H1 (cell line): ENCODE results near the gene PHLPP1. TPM values are rescaled to one million over a fixed set of nuclear protein-coding genes. Genes with fewer than 3 reads are reported as not detected.
A peak's percentile ranks its signal among the peaks of the same experiment; 100 is the strongest.

Source experiments
- CTCF ChIA-PET: fragments of 300-600 bp; sonication (Branson Sonifier 250); formaldehyde crosslinking; loops from one replicate; lab custom pipeline; 2021; ENCODE audit not compliant: partially characterized antibody; lab: Charles Lee
- POLR2A ChIA-PET: fragments of 300-600 bp; sonication (Branson Sonifier 250); formaldehyde crosslinking; loops from one replicate; lab custom pipeline; 2021; ENCODE audit warnings: inconsistent platforms; ENCODE audit not compliant: partially characterized antibody; lab: Charles Lee
- DNase-seq, 2 experiments: peaks; one replicate each; pipeline versions ENCODE4 v3.0.0 to v3.0.0-alpha.2; 2010 to 2022; ENCODE audit warnings: low spot score in 2 of 2, low read depth in 1 of 2, mixed read lengths in 1 of 2
- FAIRE-seq: peaks from 2 replicates; lab custom pipeline; 2011; peaks lifted over from hg19 to GRCh38; lab: Jason Lieb, UNC
- H2AFZ ChIP-seq: 2 replicates; pipeline ENCODE4 v1.8.1; 2012; ENCODE audit warnings: low read length, inconsistent platforms
- H2AK5ac ChIP-seq: 2 replicates; pipeline ENCODE4 v1.6.1; 2013; ENCODE audit warnings: low read depth, low read length
- H2BK120ac ChIP-seq: replicated peaks from 2 replicates; pipeline ENCODE3; 2013; ENCODE audit warnings: low read depth, low read length, inconsistent platforms
- H2BK12ac ChIP-seq: 2 replicates; pipeline ENCODE4 v1.6.1; 2013; ENCODE audit warnings: low read depth, low read length
- H2BK15ac ChIP-seq: 2 replicates; pipeline ENCODE4 v1.6.1; 2013; ENCODE audit warnings: low read length
- H2BK20ac ChIP-seq: 2 replicates; pipeline ENCODE4 v1.6.1; 2013; ENCODE audit warnings: low read length
- H2BK5ac ChIP-seq: 2 replicates; pipeline ENCODE4 v1.6.1; 2013; ENCODE audit warnings: low read depth, low read length
- H3K14ac ChIP-seq: 2 replicates; pipeline ENCODE4 v1.6.1; 2013; ENCODE audit warnings: inconsistent platforms; ENCODE audit not compliant: insufficient read length
- H3K18ac ChIP-seq: 2 replicates; pipeline ENCODE4 v1.6.1; 2013; ENCODE audit warnings: low read length; ENCODE audit errors: extremely low read depth
- H3K23ac ChIP-seq: 2 replicates; pipeline ENCODE4 v1.6.1; 2013; ENCODE audit warnings: inconsistent platforms; ENCODE audit not compliant: insufficient read length
- H3K23me2 ChIP-seq: 2 replicates; pipeline ENCODE4 v1.6.1; 2013; ENCODE audit warnings: low read depth, low read length
- H3K27ac ChIP-seq: 2 replicates; pipeline ENCODE4 v1.6.1; 2011; ENCODE audit warnings: low read depth, low read length, inconsistent platforms
- H3K27me3 ChIP-seq, 4 experiments: replicated peaks in 1 of 4; 1 replicate in 1 of 4; 2 replicates in 3 of 4; pipeline versions ENCODE4 v1.6.1 to v1.8.1; 2011 to 2013; ENCODE audit warnings: low read length in 3 of 4, mild to moderate bottlenecking in 3 of 4, inconsistent platforms in 2 of 4, mixed read lengths in 2 of 4, moderate library complexity in 1 of 4; ENCODE audit not compliant: control insufficient read depth in 3 of 4, insufficient read depth in 3 of 4; ENCODE audit errors: extremely low read depth in 1 of 4
- H3K36me3 ChIP-seq, 4 experiments: 2 replicates each; pipeline versions ENCODE4 v1.6.1 to v1.8.1; 2011 to 2013; ENCODE audit warnings: mild to moderate bottlenecking in 4 of 4, low read length in 3 of 4, moderate library complexity in 2 of 4, control low read depth in 1 of 4, inconsistent platforms in 1 of 4; ENCODE audit not compliant: insufficient read depth in 4 of 4, control insufficient read depth in 2 of 4
- H3K4ac ChIP-seq: replicated peaks from 2 replicates; pipeline ENCODE3; 2013; ENCODE audit warnings: low read length, low read depth, mixed read lengths, inconsistent platforms; ENCODE audit not compliant: insufficient read length
- H3K4me1 ChIP-seq, 4 experiments: replicated peaks in 1 of 4; 1 replicate in 1 of 4; 2 replicates in 3 of 4; pipeline versions ENCODE4 v1.6.1 to v1.8.1; 2011 to 2013; ENCODE audit warnings: low read length in 3 of 4, inconsistent platforms in 2 of 4, mixed read lengths in 1 of 4; ENCODE audit not compliant: insufficient read depth in 4 of 4, control insufficient read depth in 3 of 4
- H3K4me2 ChIP-seq, 2 experiments: 2 replicates each; pipeline versions ENCODE4 v1.6.1 to v1.8.1; 2011 to 2013; ENCODE audit warnings: low read depth in 2 of 2, low read length in 2 of 2, control low read depth in 1 of 2, inconsistent platforms in 1 of 2, mild to moderate bottlenecking in 1 of 2; ENCODE audit not compliant: insufficient read depth in 1 of 2
- H3K4me3 ChIP-seq, 4 experiments: fragments of 200-600, 300-600 bp in 1 of 4; sonication (generic), shearing (Covaris generic), sonication (Bioruptor Twin) in 1 of 4; 2 replicates each; pipeline versions ENCODE4 v1.5.1 to v1.8.1; 2011 to 2016; ENCODE audit warnings: low read length in 4 of 4, low read depth in 3 of 4, control low read depth in 2 of 4, inconsistent platforms in 2 of 4, mild to moderate bottlenecking in 2 of 4, mixed read lengths in 1 of 4, moderate library complexity in 1 of 4; ENCODE audit not compliant: insufficient read depth in 2 of 4; ENCODE audit errors: extremely low read depth in 1 of 4
- H3K56ac ChIP-seq: replicated peaks from 2 replicates; pipeline ENCODE3; 2013; ENCODE audit warnings: low read depth, mild to moderate bottlenecking, mixed read lengths, low read length, inconsistent platforms; ENCODE audit not compliant: insufficient read length
- H3K79me1 ChIP-seq: 2 replicates; pipeline ENCODE4 v1.6.1; 2013; ENCODE audit warnings: low read depth, low read length, control low read depth
- H3K79me2 ChIP-seq, 2 experiments: 2 replicates each; pipeline versions ENCODE4 v1.6.1 to v1.8.1; 2012 to 2013; ENCODE audit warnings: low read length in 2 of 2, mild to moderate bottlenecking in 2 of 2, inconsistent platforms in 1 of 2; ENCODE audit not compliant: insufficient read depth in 2 of 2, control insufficient read depth in 1 of 2
- H3K9ac ChIP-seq, 4 experiments: replicated peaks in 1 of 4; 1 replicate in 1 of 4; 2 replicates in 3 of 4; pipeline versions ENCODE4 v1.6.1 to v1.8.1; 2011 to 2013; ENCODE audit warnings: low read depth in 3 of 4, low read length in 3 of 4, control low read depth in 2 of 4, mild to moderate bottlenecking in 2 of 4, moderate library complexity in 2 of 4, inconsistent platforms in 1 of 4; ENCODE audit errors: extremely low read depth in 1 of 4
- H3K9me3 ChIP-seq, 2 experiments: 2 replicates each; pipeline versions ENCODE4 v1.6.1 to v1.8.1; 2012 to 2013; ENCODE audit warnings: mild to moderate bottlenecking in 2 of 2, moderate library complexity in 2 of 2, control low read depth in 1 of 2, inconsistent platforms in 1 of 2, low read depth in 1 of 2, low read length in 1 of 2, mixed read lengths in 1 of 2; ENCODE audit not compliant: insufficient read depth in 2 of 2
- H4K20me1 ChIP-seq, 2 experiments: replicated peaks in 1 of 2; 2 replicates each; pipeline versions ENCODE3 to v1.8.1; 2011 to 2013; ENCODE audit warnings: inconsistent platforms in 2 of 2, low read length in 2 of 2, mild to moderate bottlenecking in 1 of 2; ENCODE audit not compliant: insufficient read depth in 2 of 2, control insufficient read depth in 1 of 2
- H4K5ac ChIP-seq: 2 replicates; pipeline ENCODE4 v1.6.1; 2013; ENCODE audit warnings: low read length, low read depth, mixed read lengths, inconsistent platforms; ENCODE audit not compliant: insufficient read length
- H4K8ac ChIP-seq: 2 replicates; pipeline ENCODE4 v1.8.0; 2013; ENCODE audit warnings: mild to moderate bottlenecking, moderate library complexity, low read length, inconsistent platforms; ENCODE audit not compliant: insufficient read depth; ENCODE audit errors: extremely low read depth
- H4K91ac ChIP-seq: replicated peaks from 2 replicates; pipeline ENCODE3; 2013; ENCODE audit warnings: low read length, mixed read lengths, inconsistent platforms; ENCODE audit not compliant: insufficient read length
- ASH2L ChIP-seq: fragments of 200-600, 300-600 bp; sonication (generic); IDR thresholded peaks from one replicate; pipeline ENCODE4 v1.7.1; 2017; ENCODE audit warnings: low read length
- ATF2 ChIP-seq: IDR thresholded peaks from 2 replicates; pipeline ENCODE4 v1.6.1; 2012; ENCODE audit warnings: low read length, inconsistent platforms
- ATF3 ChIP-seq: IDR thresholded peaks from 2 replicates; pipeline ENCODE4 v1.6.1; 2011; ENCODE audit warnings: low read depth, mild to moderate bottlenecking, low read length; ENCODE audit not compliant: insufficient read depth
- EGR1 ChIP-seq: IDR thresholded peaks from 2 replicates; pipeline ENCODE4 v1.6.1; 2011; ENCODE audit warnings: low read depth, low read length, borderline replicate concordance
- EP300 ChIP-seq, 2 experiments: IDR thresholded peaks; 1 replicate in 1 of 2; 2 replicates in 1 of 2; pipeline ENCODE4 v1.6.1; 2011 to 2012; ENCODE audit warnings: low read depth in 2 of 2, low read length in 2 of 2, mild to moderate bottlenecking in 2 of 2, borderline replicate concordance in 1 of 2, inconsistent platforms in 1 of 2, moderate library complexity in 1 of 2
- KDM1A ChIP-seq: fragments of 200-600, 300-600 bp; sonication (generic); IDR thresholded peaks from 2 replicates; pipeline ENCODE4 v1.7.1; 2016; ENCODE audit warnings: mild to moderate bottlenecking, low read length, borderline replicate concordance
- KDM4A ChIP-seq: IDR thresholded peaks from one replicate; pipeline ENCODE4 v1.7.1; 2012; ENCODE audit warnings: low read depth, mild to moderate bottlenecking, moderate library complexity, low read length, inconsistent platforms; ENCODE audit not compliant: severe bottlenecking
- POLR2AphosphoS5 ChIP-seq: IDR thresholded peaks from 2 replicates; pipeline ENCODE4 v1.6.1; 2011; ENCODE audit warnings: low read depth, low read length
- WGBS, 2 experiments: shearing (Covaris generic) in 1 of 2; methylation state at CpG; one replicate each; pipeline versions ENCODE4 v1.1.6 to v1.1.7; 2013 to 2015; ENCODE audit warnings: low lambda C conversion rate in 2 of 2, mixed read lengths in 2 of 2, inconsistent platforms in 1 of 2, low coverage in 1 of 2, missing lambda C conversion rate in 1 of 2; ENCODE audit not compliant: insufficient replicate concordance in 2 of 2, insufficient coverage in 1 of 2, insufficient read length in 1 of 2; ENCODE audit errors: extremely low coverage in 1 of 2, missing lambda C conversion rate in 1 of 2; 5-methylcytosine and 5-hydroxymethylcytosine counted together
- polyA plus RNA-seq, 7 experiments: library from polyadenylated mRNA; depleted of rRNA in 3 of 7; stranded (reverse) in 5 of 7; unstranded in 2 of 7; fragments of >200 nt in 5 of 7; fragments of 200-250 nt in 2 of 7; gene quantifications; 1 replicate in 5 of 7; 2 replicates in 1 of 7; 4 replicates in 1 of 7; pipeline versions ENCODE4 v1.2.1 to v1.2.3, GENCODE V29; 2011 to 2013; ENCODE audit warnings: missing spikeins in 2 of 7, mixed read lengths in 2 of 7
- total RNA-seq: library from RNA; stranded (reverse); fragmentation: NEBNext Ultra II Directional; extraction: Animal tissue kit (Norgen Biotek cat#: 25700); gene quantifications from 2 replicates; pipeline ENCODE4 v1.2.1, GENCODE V29; 2021

The PHLPP1 gene
- total and polyA plus RNA-seq, 2 of the 8 experiments (the other 6 are each of a cell fraction or from before 2014, with no cell fraction given) = 28.0 to 66.3 TPM

- Histone ChIP-seq H3K4me1 (peaks cover 0 to 15% (median 8%) of the 10 kb centered on the region in 4 experiments; a peak in 5 of 7 replicates), H2BK12ac (peak overlapping the region; percentile 50; the same call in 1 of the 2 replicates), H2BK20ac (no peak overlapping the region), H4K8ac (peak overlapping the region; percentile 95), H2AK5ac (no peak overlapping the region), H4K5ac (peak overlapping the region; percentile 44), H4K91ac (peak overlapping the region; percentile 92), H3K4me2 (peak overlapping the region; percentile 77 to 88), H3K79me2 (peaks cover 24 to 51% of the 10 kb centered on the region in 2 experiments), H3K23ac (no peak overlapping the region), H3K4ac (peak overlapping the region; percentile 49), H3K27ac (peak overlapping the region; percentile 94), H4K20me1 (peaks cover 8 to 16% of the 10 kb centered on the region in 2 experiments), H3K18ac (peak overlapping the region; percentile 53; the same call in 1 of the 2 replicates), H3K9me3 (no peaks in the 10 kb centered on the region), H2BK120ac (no peak overlapping the region), H2BK5ac (peak overlapping the region; percentile 80), H3K79me1 (no peaks in the 10 kb centered on the region), H3K4me3 (peak overlapping the region; percentile 66 to 81 (median 70)), H3K56ac (peak overlapping the region; percentile 33), H3K36me3 (no peaks in the 10 kb centered on the region), H2BK15ac (peak overlapping the region; percentile 41; the same call in 1 of the 2 replicates), H2AFZ (no peak overlapping the region), H3K9ac (peak overlapping the region; percentile 76 to 96 (median 88)), H3K14ac (no peak overlapping the region), H3K23me2 (peaks cover 7% of the 10 kb centered on the region), H3K27me3 (no peaks in the 10 kb centered on the region)
- CTCF ChIA-PET = interaction anchor here (0.6 to 2.4 kb wide), 7 partner anchors 35 to 132 kb away, joined by 3 to 10 read pairs (median 5); no protein-coding TSS in a partner anchor
- POLR2A ChIA-PET = interaction anchor here (0.5 to 2.6 kb wide), 20 partner anchors 12 to 278 kb away, joined by 3 to 15 read pairs (median 4); no protein-coding TSS in a partner anchor
- WGBS, 2 experiments = 1% methylated on average over 64 of the region's 127 CpGs; no CpG with 5 or more reads in 1 of the 2 experiments
- peak in 1 of 2 experiments; percentile 73 for DNase-seq
- no peak for FAIRE-seq
- TF ChIP-seq POLR2AphosphoS5 (peak; percentile 52), ASH2L (peak; percentile 48), ATF2 (no peak), KDM1A (no peak), EP300 (IDR thresholded peaks at IDR 0.05; ENCODE audit: borderline replicate concordance in 1 of 2, low read depth in 2 of 2, low read length in 2 of 2) (no peak), KDM4A (peak; percentile 58), EGR1 (no peak), ATF3 (no peak)
These were observed 646 bp downstream of the PHLPP1 start for GRCh38 chr18:62715759-62716615.
